DMS153 treated with DMSO at 0.1 percent for 48 hours (cell line): Measurements from ENCODE around the gene FAM149A.

Source experiments
- DNase-seq: peaks from one replicate; lab custom pipeline; 2025; ENCODE audit not compliant: unreplicated experiment; lab: John Stamatoyannopoulos, UW

FAM149A gene

GRCh38 chr4:186201010-186201409 is 96.5 kb downstream of the FAM149A start:
- DNase-seq: no peak

DNA sequence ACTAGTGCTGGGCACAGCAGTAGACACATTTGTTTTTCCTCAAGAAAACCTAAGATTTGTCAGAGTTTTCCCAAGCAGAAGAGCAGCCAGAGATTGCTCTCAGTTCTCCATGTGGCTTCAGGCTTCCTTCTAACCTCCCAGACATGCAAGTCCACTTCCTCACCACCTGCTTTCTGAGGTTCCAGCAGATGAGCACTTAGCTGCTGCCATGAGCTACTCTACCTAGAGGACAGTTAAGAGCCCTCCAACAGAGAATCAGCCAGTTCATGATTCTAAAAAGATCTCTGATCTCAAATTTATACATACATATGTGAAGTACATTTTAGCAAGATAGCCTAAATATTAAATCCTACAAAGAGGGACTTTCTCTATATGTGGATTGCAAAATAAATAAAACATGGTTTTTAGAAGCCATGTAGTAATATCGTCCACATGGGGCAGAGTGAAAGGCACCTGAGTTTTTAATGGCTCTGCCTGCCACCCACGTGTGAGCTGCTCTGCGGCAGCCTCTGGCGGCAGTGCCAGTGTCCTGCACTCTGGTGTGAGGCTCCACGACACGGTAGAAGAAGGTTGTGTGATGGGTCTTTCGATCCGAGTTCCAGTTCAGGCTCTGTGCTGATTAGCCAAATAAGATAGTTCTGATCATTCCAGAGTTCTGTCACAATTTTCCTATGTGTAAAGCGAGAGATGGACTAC is 97.2 kb downstream of the FAM149A start:
- DNase-seq: peak; percentile 64

GRCh38 chr4:186202490-186203140 is 98.1 kb downstream of the FAM149A start:
- DNase-seq: no peak

DNA sequence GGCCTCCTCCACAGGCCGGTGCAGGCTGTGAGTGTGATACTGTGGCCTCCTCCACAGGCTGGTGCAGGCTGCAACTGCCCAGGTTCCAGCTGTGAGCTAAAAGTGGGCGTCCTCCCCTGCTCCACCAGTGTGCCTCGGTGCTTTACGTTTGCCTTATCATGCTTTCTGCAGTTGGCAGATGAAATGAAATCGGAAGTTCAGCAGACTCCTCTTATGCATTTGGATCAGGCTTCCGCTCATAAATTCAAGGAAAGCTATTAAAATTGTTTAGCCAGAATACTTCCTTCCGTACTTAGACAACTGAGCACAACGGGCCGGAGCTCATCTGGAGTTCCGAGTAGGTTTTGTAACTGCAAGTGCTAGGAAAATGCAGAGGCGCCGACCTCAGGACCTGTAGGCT is 98.9 kb downstream of the FAM149A start:
- no peak for DNase-seq

GRCh38 chr4:186204103-186204559 is 99.6 kb downstream of the FAM149A start:
- DNase-seq: peak; percentile 62

DNA sequence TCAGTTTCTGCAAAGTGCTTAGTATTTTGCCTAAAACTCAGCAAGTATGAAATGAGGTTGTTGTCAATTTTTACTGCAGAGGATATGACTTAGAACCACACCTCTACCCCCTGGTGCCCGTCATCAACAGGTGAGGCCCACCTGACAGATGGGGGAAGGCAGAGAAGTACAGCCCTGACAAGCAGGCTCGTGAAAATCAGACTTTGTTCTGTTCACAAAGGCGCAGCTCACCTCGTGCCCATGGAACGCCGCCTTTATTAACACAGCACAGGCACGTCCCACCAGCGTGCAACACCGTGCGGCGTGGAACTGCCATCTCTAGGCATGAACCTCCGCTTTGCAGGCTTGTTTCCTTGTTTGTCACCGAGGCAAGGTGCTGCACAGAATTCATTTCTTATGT is 100.2 kb downstream of the FAM149A start:
- DNase-seq: no peak

GRCh38 chr4:186205156-186205555 is 100.7 kb downstream of the FAM149A start:
- DNase-seq: no peak

GRCh38 chr4:186216465-186217024 is 112.0 kb downstream of the FAM149A start:
- DNase-seq: no peak

DNA sequence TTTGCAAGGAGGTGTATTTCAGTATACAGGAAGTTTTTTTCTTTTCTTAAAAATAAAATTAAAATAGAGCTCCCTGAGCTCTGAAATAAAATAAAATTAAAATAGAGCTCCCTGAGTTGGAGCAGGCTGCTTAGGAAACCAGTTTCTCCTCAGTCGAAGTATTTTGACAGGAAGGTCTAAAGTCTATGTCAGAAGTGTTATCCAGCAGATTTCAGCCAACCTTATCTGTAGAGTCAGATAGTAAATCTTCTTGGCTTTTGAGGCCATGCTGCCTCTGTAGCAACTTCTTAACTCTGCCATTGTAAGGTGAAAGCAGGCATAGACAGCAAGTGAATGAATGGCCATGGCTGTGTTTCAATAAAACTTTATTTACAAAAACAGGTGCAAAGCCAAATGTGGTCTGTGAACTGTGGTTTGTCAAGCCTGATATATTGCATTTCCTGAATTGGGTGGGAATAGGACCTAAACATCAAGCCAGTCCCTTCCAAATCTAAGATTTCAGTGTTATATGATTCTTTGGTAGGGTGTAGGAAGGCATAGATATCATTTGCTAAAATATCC is 113.3 kb downstream of the FAM149A start:
- no peak for DNase-seq

GRCh38 chr4:186221624-186222023 is 117.1 kb downstream of the FAM149A start:
- no peak for DNase-seq
